Kidney epithelial cell (primary cell): Measurements from ENCODE around the gene WDR7. TPM values are rescaled to one million over a fixed set of nuclear protein-coding genes. Genes with fewer than 3 reads are reported as not detected.

Source experiments
- DNase-seq: peaks from one replicate; pipeline ENCODE4 v3.0.0-alpha.2; 2010; ENCODE audit warnings: low read depth
- H3K27me3 ChIP-seq: 2 replicates; pipeline ENCODE4 v1.6.0; 2011; ENCODE audit warnings: low read length; ENCODE audit not compliant: control insufficient read depth, insufficient read depth
- H3K36me3 ChIP-seq: 2 replicates; pipeline ENCODE4 v1.5.1; 2011; ENCODE audit warnings: low read length; ENCODE audit not compliant: control insufficient read depth, insufficient read depth
- H3K4me3 ChIP-seq: 2 replicates; pipeline ENCODE4 v1.5.1; 2011; ENCODE audit warnings: low read depth, mild to moderate bottlenecking, control low read depth, low read length
- CTCF ChIP-seq: IDR thresholded peaks from 2 replicates; pipeline ENCODE4 v1.5.1; 2011; ENCODE audit warnings: mild to moderate bottlenecking, moderate library complexity, low read length, control low read depth, inconsistent platforms; ENCODE audit not compliant: insufficient read depth, poor library complexity, severe bottlenecking
- total RNA-seq: library from RNA; depleted of rRNA; stranded (reverse); fragments of >200 nt; gene quantifications from 2 replicates; pipeline ENCODE4 v1.2.3, GENCODE V29; 2015

Gene WDR7
- total RNA-seq, 1 donor from 2014 or later, result 8.7 TPM

GRCh38 chr18:57059366-57059765 is 408.2 kb downstream of the WDR7 start:
- no peak for TF ChIP-seq CTCF
- no peaks in the 10 kb centered on the region for H3K36me3 ChIP-seq
- H3K4me3 ChIP-seq, result no peak overlapping the region
- no peak for DNase-seq
- no peaks in the 10 kb centered on the region for H3K27me3 ChIP-seq

- Histone ChIP-seq H3K36me3 (no peaks in the 10 kb centered on the region), H3K4me3 (no peak overlapping the region), H3K27me3 (no peaks in the 10 kb centered on the region)
- TF ChIP-seq CTCF, result no peak
- no peak for DNase-seq
Measured at GRCh38 chr18:57060814-57061213, 409.7 kb downstream of the WDR7 start.

GRCh38 chr18:57062178-57062577 is 411.0 kb downstream of the WDR7 start:
- H3K36me3 ChIP-seq, result no peaks in the 10 kb centered on the region
- no peak for TF ChIP-seq CTCF
- DNase-seq, result no peak
- H3K4me3 ChIP-seq, result no peak overlapping the region
- no peaks in the 10 kb centered on the region for H3K27me3 ChIP-seq

- H3K36me3 ChIP-seq, result no peaks in the 10 kb centered on the region
- DNase-seq, result no peak
- no peak for TF ChIP-seq CTCF
- no peak overlapping the region for H3K4me3 ChIP-seq
- no peaks in the 10 kb centered on the region for H3K27me3 ChIP-seq
Measured at GRCh38 chr18:57062844-57063243, 411.7 kb downstream of the WDR7 start.

- Histone ChIP-seq H3K27me3 (no peaks in the 10 kb centered on the region), H3K36me3 (no peaks in the 10 kb centered on the region), H3K4me3 (no peak overlapping the region)
- no peak for DNase-seq
- no peak for TF ChIP-seq CTCF
Measured at GRCh38 chr18:57063601-57064103, 412.5 kb downstream of the WDR7 start.

GRCh38 chr18:57073501-57074187 is 422.5 kb downstream of the WDR7 start:
- TF ChIP-seq CTCF, result no peak
- H3K4me3 ChIP-seq, result no peak overlapping the region
- H3K27me3 ChIP-seq, result no peaks in the 10 kb centered on the region
- H3K36me3 ChIP-seq, result no peaks in the 10 kb centered on the region
- DNase-seq, result no peak
